Prostate gland (tissue), 2 donors: ENCODE results near the gene ABCA8. TPM values are rescaled to one million over a fixed set of nuclear protein-coding genes. Genes with fewer than 3 reads are reported as not detected.

Experiments
- DNase-seq: peaks from one replicate; pipeline ENCODE4 v3.0.0-alpha.2; 2019; ENCODE audit warnings: low spot score
- H3K27ac ChIP-seq, 2 donors: fragments of 200-600 bp; sonication (generic); 2 replicates each; pipeline ENCODE4 v1.5.1; 2017 to 2019
- H3K27me3 ChIP-seq: fragments of 200-600 bp; sonication (generic); replicated peaks from 2 replicates; pipeline ENCODE4 v1.5.1; 2019; ENCODE audit not compliant: insufficient read depth
- H3K36me3 ChIP-seq, 2 donors: fragments of 200-600 bp; sonication (generic); 1 replicate in 1 of 2; 2 replicates in 1 of 2; pipeline versions ENCODE4 v1.5.1 to v1.8.1; 2017 to 2019
- H3K4me1 ChIP-seq: fragments of 200-600 bp; sonication (generic); replicated peaks from 2 replicates; pipeline ENCODE4 v1.5.1; 2019
- H3K4me3 ChIP-seq, 2 donors: fragments of 200-600 bp; sonication (generic); 2 replicates each; pipeline ENCODE4 v1.5.1; 2017 to 2019
- H3K9me3 ChIP-seq: fragments of 200-600 bp; sonication (generic); 2 replicates; pipeline ENCODE4 v1.5.1; 2017
- CTCF ChIP-seq, 4 experiments: fragments of 200-600 bp in 2 of 4; fragments of 450-650 bp in 2 of 4; sonication (generic) in 2 of 4; IDR thresholded peaks; 1 replicate in 3 of 4; 2 replicates in 1 of 4; pipeline ENCODE4 v1.5.1; 2016 to 2019; ENCODE audit warnings: antibody characterized with exemption in 4 of 4, mild to moderate bottlenecking in 2 of 4, moderate library complexity in 2 of 4
- POLR2A ChIP-seq: fragments of 450-650 bp; IDR thresholded peaks from one replicate; pipeline ENCODE4 v1.6.1; 2016; ENCODE audit warnings: antibody characterized with exemption, mild to moderate bottlenecking
- POLR2AphosphoS5 ChIP-seq: sonication (generic); formaldehyde crosslinking; IDR thresholded peaks from one replicate; pipeline ENCODE4 v1.6.1; 2017; ENCODE audit warnings: antibody characterized with exemption
- WGBS: methylation state at CpG from one replicate; pipeline ENCODE4 v1.1.5; 2018; 5-methylcytosine and 5-hydroxymethylcytosine counted together
- intact Hi-C: fragments of 100-400 bp; cut with DNase I; formaldehyde crosslinking; loops from one replicate; pipeline ENCODE4 v1.14.2; 2022
- total RNA-seq, 2 donors: library from RNA; depleted of rRNA; stranded (reverse); fragments of >200 nt; gene quantifications; one replicate each; pipeline ENCODE4 v1.1.0, GENCODE V29; 2016

ABCA8 gene
- total RNA-seq, 2 donors from 2014 or later = 7.8 to 111 TPM

GRCh38 chr17:68863091-68863652 lies 92.0 kb downstream of the ABCA8 start:
- intact Hi-C loops = no loop called here
- H3K27me3 ChIP-seq = no peaks in the 10 kb centered on the region
- DNase-seq = no peak
- H3K9me3 ChIP-seq = no peaks in the 10 kb centered on the region
- H3K36me3 ChIP-seq = no peaks in the 10 kb centered on the region
- H3K27ac ChIP-seq = no peak overlapping the region
- WGBS = 98% methylated on average over 1 of the region's 1 CpG
- no peaks in the 10 kb centered on the region for H3K4me1 ChIP-seq
- no peak overlapping the region for H3K4me3 ChIP-seq
- TF ChIP-seq POLR2A (no peak), POLR2AphosphoS5 (no peak), CTCF (IDR thresholded peaks at IDR 0.05) (no peak)

GRCh38 chr17:68861602-68862001 lies 93.6 kb downstream of the ABCA8 start:
- Histone ChIP-seq H3K27ac (no peak overlapping the region), H3K4me1 (no peaks in the 10 kb centered on the region), H3K4me3 (no peak overlapping the region), H3K9me3 (no peaks in the 10 kb centered on the region), H3K36me3 (no peaks in the 10 kb centered on the region), H3K27me3 (no peaks in the 10 kb centered on the region)
- TF ChIP-seq POLR2A (no peak), CTCF (IDR thresholded peaks at IDR 0.05) (no peak), POLR2AphosphoS5 (no peak)
- intact Hi-C loops = no loop called here
- WGBS = 12% methylated on average over 1 of the region's 1 CpG
- DNase-seq = no peak

GRCh38 chr17:68860941-68861340 lies 94.3 kb downstream of the ABCA8 start:
- no peaks in the 10 kb centered on the region for H3K4me1 ChIP-seq
- DNase-seq = no peak
- TF ChIP-seq POLR2AphosphoS5 = no peak
- TF ChIP-seq CTCF (IDR thresholded peaks at IDR 0.05) = no peak
- TF ChIP-seq POLR2A = no peak
- 36% methylated on average over 2 of the region's 2 CpGs for WGBS
- no peaks in the 10 kb centered on the region for H3K9me3 ChIP-seq
- no peaks in the 10 kb centered on the region for H3K27me3 ChIP-seq
- H3K4me3 ChIP-seq = no peak overlapping the region
- no peak overlapping the region for H3K27ac ChIP-seq
- no peaks in the 10 kb centered on the region for H3K36me3 ChIP-seq
- intact Hi-C loops = no loop called here

DNA sequence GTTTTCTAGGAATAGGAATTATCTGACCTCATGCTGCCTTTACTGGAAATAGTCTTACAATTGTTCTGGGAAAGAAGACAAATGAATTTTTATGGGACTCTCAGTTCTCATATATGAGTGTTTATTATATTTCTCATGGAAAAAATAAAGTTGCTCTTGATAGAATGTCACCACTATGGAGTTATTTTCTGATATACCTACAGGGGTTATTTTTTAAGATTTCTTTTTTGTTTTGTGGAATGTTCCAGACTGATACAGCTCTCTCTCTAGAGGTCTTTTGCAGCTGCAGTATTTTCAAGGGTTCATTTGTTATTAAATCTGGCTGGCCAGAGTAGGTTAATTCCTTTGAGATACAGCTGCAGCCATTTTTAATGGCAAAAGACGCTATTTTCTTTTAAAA lies 100.7 kb downstream of the ABCA8 start:
- intact Hi-C loops = no loop called here
- no peak overlapping the region for H3K4me3 ChIP-seq
- no peaks in the 10 kb centered on the region for H3K27me3 ChIP-seq
- no peak overlapping the region for H3K27ac ChIP-seq
- no peaks in the 10 kb centered on the region for H3K9me3 ChIP-seq
- H3K36me3 ChIP-seq = no peaks in the 10 kb centered on the region
- no peak for TF ChIP-seq POLR2A
- TF ChIP-seq CTCF (IDR thresholded peaks at IDR 0.05) = no peak
- no peak for TF ChIP-seq POLR2AphosphoS5
- no peaks in the 10 kb centered on the region for H3K4me1 ChIP-seq
- 77% methylated on average over 1 of the region's 1 CpG for WGBS
- DNase-seq = no peak

GRCh38 chr17:68853439-68853838 lies 101.8 kb downstream of the ABCA8 start:
- WGBS = 74% methylated on average over 4 of the region's 4 CpGs
- no peaks in the 10 kb centered on the region for H3K36me3 ChIP-seq

More at GRCh38 chr17:68853439-68853838, 101.8 kb downstream of the ABCA8 start:
- no peak overlapping the region for H3K4me3 ChIP-seq
- DNase-seq = no peak
- no peak overlapping the region for H3K27ac ChIP-seq
- intact Hi-C loops = no loop called here
- H3K9me3 ChIP-seq = no peaks in the 10 kb centered on the region
- no peaks in the 10 kb centered on the region for H3K4me1 ChIP-seq
- H3K27me3 ChIP-seq = no peaks in the 10 kb centered on the region
- TF ChIP-seq POLR2A = no peak
- no peak for TF ChIP-seq CTCF (IDR thresholded peaks at IDR 0.05)
- TF ChIP-seq POLR2AphosphoS5 = no peak
